OCI-LY3 (cell line): ENCODE data around the gene DHX30.

Experiments
- H2AFZ ChIP-seq: fragments of 200-600, 300-600 bp; shearing (Covaris generic); 2 replicates; pipeline ENCODE4 v1.6.0; 2014; ENCODE audit warnings: antibody characterized with exemption, low read depth, low read length
- H3K27ac ChIP-seq: fragments of 200-600, 300-600 bp; sonication (generic); 2 replicates; pipeline ENCODE4 v1.5.1; 2014; ENCODE audit warnings: mild to moderate bottlenecking, low read length, moderate library complexity, mixed read lengths
- H3K27me3 ChIP-seq: fragments of 200-600, 300-600 bp; sonication (generic); 2 replicates; pipeline ENCODE4 v1.6.1; 2014; ENCODE audit warnings: low read depth, low read length, mixed read lengths
- H3K36me3 ChIP-seq: fragments of 200-600, 300-600 bp; sonication (generic); replicated peaks from 2 replicates; pipeline ENCODE3; 2014; ENCODE audit warnings: low read depth, low read length, mixed read lengths
- H3K4me1 ChIP-seq: fragments of 300-600, 200-600 bp; sonication (generic); 2 replicates; pipeline ENCODE4 v1.6.1; 2014; ENCODE audit warnings: low read length, mixed read lengths
- H3K4me2 ChIP-seq: fragments of 200-600, 300-600 bp; sonication (generic); 2 replicates; pipeline ENCODE4 v1.6.1; 2014; ENCODE audit warnings: low read length, mixed read lengths
- H3K4me3 ChIP-seq: fragments of 300-600, 200-600 bp; sonication (generic); 2 replicates; pipeline ENCODE4 v1.5.1; 2014; ENCODE audit warnings: antibody characterized with exemption, mild to moderate bottlenecking, low read length, moderate library complexity
- H3K79me2 ChIP-seq: fragments of 300-600, 200-600 bp; shearing (Covaris generic); 2 replicates; pipeline ENCODE4 v1.6.1; 2014; ENCODE audit warnings: mild to moderate bottlenecking, low read length, mixed read lengths
- H3K9ac ChIP-seq: fragments of 300-600, 200-600 bp; shearing (Covaris generic); 2 replicates; pipeline ENCODE4 v1.6.0; 2014; ENCODE audit warnings: mild to moderate bottlenecking, low read length, moderate library complexity
- H3K9me3 ChIP-seq: fragments of 200-600, 300-600 bp; shearing (Covaris generic); 2 replicates; pipeline ENCODE4 v1.6.1; 2014; ENCODE audit warnings: low read length, mixed read lengths; ENCODE audit not compliant: insufficient read depth
- H4K20me1 ChIP-seq: fragments of 200-600, 300-600 bp; sonication (generic); 2 replicates; pipeline ENCODE4 v1.6.1; 2016; ENCODE audit warnings: low read length, mixed read lengths; ENCODE audit not compliant: insufficient read depth
- CTCF ChIP-seq: fragments of 200-600, 300-600 bp; sonication (generic); IDR thresholded peaks from 2 replicates; pipeline ENCODE4 v1.5.1; 2014; ENCODE audit warnings: antibody characterized with exemption, low read length, low read depth
- EZH2phosphoT487 ChIP-seq: fragments of 200-600 bp; shearing (Covaris generic); IDR thresholded peaks from 2 replicates; pipeline ENCODE4 v1.6.1; 2018; ENCODE audit warnings: antibody characterized with exemption, mixed run types, low read depth

Gene DHX30

GRCh38 chr3:47892286-47893040 is 89.5 kb downstream of the DHX30 start:
- peaks cover 13% of the 10 kb centered on the region for H3K36me3 ChIP-seq

DNA sequence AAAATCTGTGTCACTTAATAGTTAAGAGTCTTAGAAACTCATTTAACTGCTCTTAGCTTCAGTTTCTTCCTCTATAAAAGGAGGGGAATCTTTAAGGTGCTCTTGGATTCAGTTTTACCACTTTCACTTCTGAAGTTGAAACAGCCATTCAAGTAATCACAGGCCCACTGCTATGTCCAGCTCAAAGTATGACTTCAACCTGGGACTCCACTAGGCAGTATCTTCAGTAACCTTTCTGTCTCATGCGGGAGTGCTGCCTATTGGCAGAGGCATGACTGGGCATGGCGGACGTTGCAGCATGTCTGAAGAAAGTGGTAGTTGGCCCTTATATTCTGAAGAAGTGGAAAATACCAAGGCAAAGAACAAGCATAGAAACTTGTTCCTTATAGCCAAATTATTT is 92.3 kb downstream of the DHX30 start:
- no peaks in the 10 kb centered on the region; the same call in 1 of the 2 replicates for H4K20me1 ChIP-seq
- no peaks in the 10 kb centered on the region for H3K27me3 ChIP-seq
- H3K79me2 ChIP-seq, result no peaks in the 10 kb centered on the region
- H3K9ac ChIP-seq, result no peak overlapping the region
- H3K4me3 ChIP-seq, result no peak overlapping the region
- H2AFZ ChIP-seq, result no peak overlapping the region
- no peak overlapping the region for H3K4me2 ChIP-seq
- no peaks in the 10 kb centered on the region for H3K4me1 ChIP-seq
- H3K27ac ChIP-seq, result no peak overlapping the region
- H3K36me3 ChIP-seq, result peaks cover 5% of the 10 kb centered on the region
- TF ChIP-seq EZH2phosphoT487, result no peak
- TF ChIP-seq CTCF, result no peak
- H3K9me3 ChIP-seq, result no peaks in the 10 kb centered on the region

More at GRCh38 chr3:47892286-47893040, 89.5 kb downstream of the DHX30 start:
- Histone ChIP-seq H2AFZ (no peak overlapping the region), H3K27me3 (no peaks in the 10 kb centered on the region), H3K4me1 (no peaks in the 10 kb centered on the region), H3K27ac (no peak overlapping the region), H3K9me3 (no peaks in the 10 kb centered on the region), H3K4me3 (no peak overlapping the region), H3K79me2 (no peaks in the 10 kb centered on the region), H4K20me1 (no peaks in the 10 kb centered on the region), H3K9ac (no peak overlapping the region), H3K4me2 (no peak overlapping the region)
- no peak for TF ChIP-seq CTCF
- TF ChIP-seq EZH2phosphoT487, result no peak

DNA sequence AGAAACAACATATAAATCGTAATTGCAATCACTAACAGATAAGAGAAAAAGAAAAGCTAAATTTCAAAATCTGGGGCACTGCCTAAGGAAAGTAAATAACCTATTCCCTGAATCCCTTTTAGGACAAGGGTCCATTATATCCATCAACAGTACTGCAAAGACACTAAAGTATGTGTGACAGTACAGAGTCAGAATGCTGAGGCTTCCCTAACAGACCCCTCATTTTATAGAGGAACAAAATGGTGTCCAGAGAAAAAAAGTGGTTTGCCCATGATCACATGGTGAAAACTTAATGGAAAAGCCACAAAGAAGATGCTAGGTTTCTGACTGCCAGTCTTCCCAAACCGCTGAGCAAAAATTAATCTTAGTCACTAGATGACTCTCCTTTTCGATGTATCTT is 93.8 kb downstream of the DHX30 start:
- H3K36me3 ChIP-seq, result peaks cover 5% of the 10 kb centered on the region
- H3K79me2 ChIP-seq, result no peaks in the 10 kb centered on the region

More for the DNA sequence above, 93.8 kb downstream of the DHX30 start:
- Histone ChIP-seq H2AFZ (no peak overlapping the region), H3K27me3 (no peaks in the 10 kb centered on the region), H3K27ac (no peak overlapping the region), H3K4me3 (no peak overlapping the region), H3K9ac (no peak overlapping the region), H3K4me2 (no peak overlapping the region), H3K9me3 (no peaks in the 10 kb centered on the region), H3K4me1 (no peaks in the 10 kb centered on the region), H4K20me1 (no peaks in the 10 kb centered on the region; the same call in 1 of the 2 replicates)
- TF ChIP-seq EZH2phosphoT487 (no peak), CTCF (no peak)
